HL-60 (cell line): ENCODE measurements around the gene LPAR6.
"Not testable (repeated sequence)": the region's sequence is repeated elsewhere in the genome, so short reads cannot be mapped to it uniquely, and the experiment has no call there.

ENCODE experiments used
- DNase-seq, 2 experiments: peaks; one replicate each; pipeline ENCODE4 v3.0.0-alpha.2; 2010 to 2020; ENCODE audit warnings: low read depth in 1 of 2, low spot score in 1 of 2
- H3K27ac ChIP-seq: fragments of 250-450 bp; sonication (Bioruptor Pico); replicated peaks from 2 replicates; pipeline ENCODE4 v1.5.1; 2020; ENCODE audit warnings: mild to moderate bottlenecking, moderate library complexity
- H3K27me3 ChIP-seq: fragments of 250-450 bp; sonication (Bioruptor Pico); 2 replicates; pipeline ENCODE4 v1.5.1; 2021; ENCODE audit warnings: mild to moderate bottlenecking, moderate library complexity; ENCODE audit not compliant: insufficient read depth, poor library complexity, severe bottlenecking
- H3K4me3 ChIP-seq: replicated peaks from 2 replicates; pipeline ENCODE4 v1.5.1; 2011; ENCODE audit warnings: mild to moderate bottlenecking, control low read depth, low read length; ENCODE audit not compliant: insufficient read depth
- GABPA ChIP-seq: IDR thresholded peaks from 2 replicates; pipeline ENCODE4 v1.6.1; 2012; ENCODE audit warnings: low read depth
- POLR2AphosphoS5 ChIP-seq: IDR thresholded peaks from 2 replicates; pipeline ENCODE4 v1.6.1; 2012; ENCODE audit warnings: low read depth
- REST ChIP-seq: IDR thresholded peaks from 2 replicates; pipeline ENCODE4 v1.6.1; 2012; ENCODE audit warnings: low read depth; ENCODE audit not compliant: insufficient replicate concordance
- SPI1 ChIP-seq: IDR thresholded peaks from 2 replicates; pipeline ENCODE4 v1.6.1; 2012; ENCODE audit warnings: low read depth, mild to moderate bottlenecking, borderline replicate concordance
- TF ChIP-seq, protein P1 (sequence below): IDR thresholded peaks from one replicate; pipeline ENCODE4 v1.5.1; 2011; ENCODE audit warnings: low read length, control low read depth, inconsistent platforms; ENCODE audit not compliant: insufficient read depth

LPAR6 gene

DNA sequence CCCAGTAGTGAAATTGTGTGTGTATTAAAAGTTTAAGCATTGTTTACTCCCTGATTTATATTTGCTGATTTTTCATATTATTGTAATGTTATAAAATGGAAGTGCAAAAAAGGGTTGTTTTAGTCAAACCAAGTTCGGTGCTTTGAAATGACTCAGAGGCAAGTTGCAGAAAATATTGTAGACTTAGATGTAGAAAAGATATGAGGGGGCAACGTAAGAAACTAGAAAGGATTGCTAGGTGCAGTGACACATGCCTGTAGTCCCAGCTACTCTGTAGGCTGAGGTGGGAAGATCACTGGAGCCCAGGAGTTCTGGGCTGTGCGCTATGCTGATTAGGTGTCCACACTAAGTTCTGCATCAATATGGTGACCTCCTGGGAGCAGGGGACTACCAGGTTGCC lies 16.1 kb upstream of the LPAR6 start:
- H3K27ac ChIP-seq: no peak overlapping the region
- no peak for DNase-seq
- H3K27me3 ChIP-seq: no peaks in the 10 kb centered on the region
- H3K4me3 ChIP-seq: no peak overlapping the region
- TF ChIP-seq, protein P1, sequence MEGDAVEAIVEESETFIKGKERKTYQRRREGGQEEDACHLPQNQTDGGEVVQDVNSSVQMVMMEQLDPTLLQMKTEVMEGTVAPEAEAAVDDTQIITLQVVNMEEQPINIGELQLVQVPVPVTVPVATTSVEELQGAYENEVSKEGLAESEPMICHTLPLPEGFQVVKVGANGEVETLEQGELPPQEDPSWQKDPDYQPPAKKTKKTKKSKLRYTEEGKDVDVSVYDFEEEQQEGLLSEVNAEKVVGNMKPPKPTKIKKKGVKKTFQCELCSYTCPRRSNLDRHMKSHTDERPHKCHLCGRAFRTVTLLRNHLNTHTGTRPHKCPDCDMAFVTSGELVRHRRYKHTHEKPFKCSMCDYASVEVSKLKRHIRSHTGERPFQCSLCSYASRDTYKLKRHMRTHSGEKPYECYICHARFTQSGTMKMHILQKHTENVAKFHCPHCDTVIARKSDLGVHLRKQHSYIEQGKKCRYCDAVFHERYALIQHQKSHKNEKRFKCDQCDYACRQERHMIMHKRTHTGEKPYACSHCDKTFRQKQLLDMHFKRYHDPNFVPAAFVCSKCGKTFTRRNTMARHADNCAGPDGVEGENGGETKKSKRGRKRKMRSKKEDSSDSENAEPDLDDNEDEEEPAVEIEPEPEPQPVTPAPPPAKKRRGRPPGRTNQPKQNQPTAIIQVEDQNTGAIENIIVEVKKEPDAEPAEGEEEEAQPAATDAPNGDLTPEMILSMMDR: no peak
- TF ChIP-seq POLR2AphosphoS5 (no peak), REST (no peak), GABPA (no peak), SPI1 (no peak)

GRCh38 chr13:48426755-48427298 lies 13.9 kb upstream of the LPAR6 start:
- not testable (repeated sequence) for H3K27me3 ChIP-seq, H3K4me3 ChIP-seq, DNase-seq, H3K27ac ChIP-seq

DNA sequence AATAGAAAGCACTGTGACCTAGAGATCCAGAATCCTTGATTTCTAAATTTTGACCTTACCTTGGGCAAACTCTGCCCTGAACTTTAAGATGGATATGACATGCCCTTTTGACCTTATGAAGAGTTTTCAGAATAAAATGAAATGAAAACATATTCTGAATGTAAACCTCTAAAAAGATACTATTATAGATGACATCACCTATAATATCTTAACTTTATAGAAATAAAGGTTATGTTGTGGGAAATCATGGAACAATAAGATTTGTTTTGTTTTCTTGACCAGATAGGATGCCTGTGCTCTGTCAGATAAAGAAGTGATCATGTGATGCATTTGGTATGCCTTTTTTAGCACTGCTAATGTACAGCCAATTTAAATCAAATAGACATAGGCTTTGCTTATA lies 13.1 kb upstream of the LPAR6 start:
- no peak overlapping the region for H3K4me3 ChIP-seq
- TF ChIP-seq, protein P1: no peak
- TF ChIP-seq REST: no peak
- no peak for TF ChIP-seq POLR2AphosphoS5
- TF ChIP-seq GABPA: no peak
- no peak for TF ChIP-seq SPI1
- no peak overlapping the region for H3K27ac ChIP-seq
- DNase-seq: no peak
- no peaks in the 10 kb centered on the region for H3K27me3 ChIP-seq

DNA sequence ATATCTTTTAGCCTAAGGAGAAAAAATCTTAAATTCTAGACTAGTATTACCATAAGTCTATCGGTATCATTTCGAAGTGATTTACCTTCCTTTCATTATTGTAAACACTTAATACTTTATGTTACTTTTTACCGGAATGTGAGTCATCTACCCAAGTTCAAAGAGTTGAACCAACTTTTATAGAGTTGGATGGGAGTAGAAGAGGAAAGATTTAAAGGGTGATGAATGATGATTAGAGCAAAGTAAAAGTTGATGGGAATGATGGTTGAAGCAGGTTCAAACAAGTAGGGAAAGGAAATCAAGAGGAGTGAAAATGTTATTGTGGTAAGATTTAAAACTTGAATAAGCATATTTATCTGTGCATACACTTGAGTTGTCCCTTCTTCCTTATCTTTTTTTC lies 11.3 kb upstream of the LPAR6 start:
- DNase-seq: no peak
- H3K27ac ChIP-seq: no peak overlapping the region
- no peaks in the 10 kb centered on the region for H3K27me3 ChIP-seq
- TF ChIP-seq SPI1 (no peak), POLR2AphosphoS5 (no peak), REST (no peak), GABPA (no peak)
- TF ChIP-seq, protein P1: no peak
- no peak overlapping the region for H3K4me3 ChIP-seq

GRCh38 chr13:48422003-48422402 lies 9.1 kb upstream of the LPAR6 start:
- H3K27me3 ChIP-seq, DNase-seq, H3K4me3 ChIP-seq, H3K27ac ChIP-seq: not testable (repeated sequence)
